Brain pericyte (primary cell): ENCODE results near the gene CDH23.

Experiments used
- DNase-seq: peaks from one replicate; pipeline ENCODE4 v3.0.0-alpha.2; 2012; ENCODE audit warnings: low read depth, low spot score

Gene CDH23

GRCh38 chr10:71638822-71639719 is 242.4 kb downstream of the CDH23 start:
- DNase-seq, result no peak

DNA sequence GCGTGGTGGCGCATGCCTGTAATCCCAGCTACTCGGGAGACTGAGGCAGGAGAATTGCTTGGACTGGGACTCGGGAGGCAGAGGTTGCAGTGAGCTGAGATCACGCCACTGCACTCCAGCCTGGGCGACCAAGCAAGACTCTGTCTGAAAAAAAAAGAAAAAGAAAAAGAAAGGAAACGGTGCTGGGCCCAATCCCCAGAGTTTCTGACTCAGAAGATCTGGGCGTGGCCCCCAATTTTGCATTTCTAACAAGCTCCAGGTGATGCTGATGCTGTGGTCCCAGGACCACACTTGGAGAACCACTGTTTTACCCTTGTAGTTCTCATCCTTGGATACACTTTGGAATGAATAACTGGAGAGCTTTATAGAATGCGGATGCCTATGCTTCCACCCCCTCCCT is 243.9 kb downstream of the CDH23 start:
- DNase-seq, result no peak

DNA sequence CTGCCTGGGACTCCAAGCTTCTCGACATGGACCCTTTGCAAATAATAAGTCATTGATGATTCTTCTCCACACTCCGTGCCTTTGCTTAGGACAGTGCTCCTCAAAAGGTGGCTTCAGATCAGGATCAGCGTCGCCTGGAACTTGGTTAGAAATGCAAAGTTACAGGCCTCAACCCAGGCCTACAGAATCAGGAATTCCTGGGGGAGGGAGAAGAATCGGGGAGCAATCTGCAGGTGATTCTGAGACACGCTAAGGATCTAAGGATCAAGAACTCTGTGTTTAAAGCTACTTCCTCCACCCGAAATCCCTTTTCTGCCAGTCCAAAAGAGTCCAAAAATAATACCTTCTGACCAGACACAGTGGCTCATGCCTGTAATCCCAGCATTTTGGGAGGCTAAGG is 244.7 kb downstream of the CDH23 start:
- no peak for DNase-seq

- DNase-seq, result no peak
Observed at GRCh38 chr10:71641986-71642385, 245.3 kb downstream of the CDH23 start.

DNA sequence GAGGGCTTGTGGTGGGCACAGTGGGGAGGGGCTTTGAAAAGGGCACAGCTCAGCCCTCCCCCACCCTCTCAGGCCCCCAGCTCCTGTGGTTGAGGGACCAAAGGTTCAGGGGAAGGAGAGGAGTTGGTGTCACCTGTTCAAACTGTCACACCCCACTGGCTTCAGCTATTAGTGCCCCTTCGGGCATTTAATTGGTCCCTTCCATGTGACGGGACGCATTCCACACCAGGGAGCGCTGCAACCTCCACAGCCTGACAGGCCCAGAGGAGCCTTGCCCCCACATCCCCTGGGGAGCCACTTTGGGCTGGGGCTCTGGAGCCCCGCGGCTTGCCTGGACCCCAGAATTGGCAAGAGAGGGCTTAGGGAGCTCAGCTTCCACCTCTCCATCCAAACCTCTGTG is 247.2 kb downstream of the CDH23 start:
- no peak for DNase-seq

- no peak for DNase-seq
Observed at GRCh38 chr10:71644307-71645180, 247.8 kb downstream of the CDH23 start.

DNA sequence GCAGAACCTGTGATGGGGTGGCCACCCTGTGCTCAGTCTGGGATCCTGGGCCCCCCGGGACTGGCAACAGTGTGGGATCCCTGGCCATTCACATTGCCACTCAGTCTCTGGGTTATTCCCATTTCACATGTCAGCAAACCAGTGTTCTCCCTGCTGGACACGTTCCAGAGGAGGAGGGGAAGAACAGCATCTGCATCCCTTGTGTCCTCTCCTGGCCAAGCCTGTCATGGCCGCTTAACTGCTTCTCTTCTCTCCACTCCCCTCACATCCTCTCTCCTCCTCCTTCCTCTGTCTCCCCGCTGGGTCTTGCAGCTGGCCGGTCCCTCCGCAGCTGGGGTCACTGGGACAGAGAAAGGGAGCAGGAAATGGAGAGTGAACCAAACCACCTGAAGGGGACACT is 248.5 kb downstream of the CDH23 start:
- no peak for DNase-seq

GRCh38 chr10:71646037-71646436 is 249.3 kb downstream of the CDH23 start:
- DNase-seq, result no peak

DNA sequence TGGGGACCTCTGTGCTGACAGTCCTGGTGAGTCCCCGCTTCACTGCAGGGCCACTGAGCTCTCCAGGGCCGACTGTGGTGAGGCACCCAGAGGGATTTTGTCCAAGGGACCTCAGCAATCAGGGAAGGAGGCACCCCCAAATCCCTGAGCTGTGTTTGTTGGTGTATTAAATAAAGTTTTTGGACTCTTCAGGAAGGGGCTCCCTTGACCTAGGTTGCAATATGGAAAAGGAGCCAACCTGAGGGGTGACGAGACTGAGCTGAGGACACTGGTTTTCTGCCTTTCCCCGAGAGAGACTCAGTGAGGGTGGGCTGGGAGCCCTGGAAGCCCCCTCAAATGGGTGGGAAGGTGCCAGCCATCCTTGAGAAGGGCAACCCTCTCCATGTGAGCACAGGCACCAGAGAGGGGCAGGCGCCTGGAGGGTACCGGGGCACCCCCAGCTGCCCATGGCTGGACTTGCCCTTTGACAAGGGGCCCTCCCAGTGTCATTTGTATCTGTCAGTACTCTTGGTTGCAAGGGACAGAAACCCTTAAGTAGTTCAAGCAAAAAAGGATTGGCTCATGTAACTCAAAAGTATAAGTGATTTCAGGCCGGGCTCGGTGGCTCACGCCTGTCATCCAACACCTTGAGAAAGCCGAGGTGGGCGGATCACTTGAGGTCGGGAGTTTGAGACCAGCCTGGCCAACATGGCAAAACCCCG is 250.0 kb downstream of the CDH23 start:
- DNase-seq, result no peak

GRCh38 chr10:71647526-71648253 is 251.0 kb downstream of the CDH23 start:
- DNase-seq, result no peak

DNA sequence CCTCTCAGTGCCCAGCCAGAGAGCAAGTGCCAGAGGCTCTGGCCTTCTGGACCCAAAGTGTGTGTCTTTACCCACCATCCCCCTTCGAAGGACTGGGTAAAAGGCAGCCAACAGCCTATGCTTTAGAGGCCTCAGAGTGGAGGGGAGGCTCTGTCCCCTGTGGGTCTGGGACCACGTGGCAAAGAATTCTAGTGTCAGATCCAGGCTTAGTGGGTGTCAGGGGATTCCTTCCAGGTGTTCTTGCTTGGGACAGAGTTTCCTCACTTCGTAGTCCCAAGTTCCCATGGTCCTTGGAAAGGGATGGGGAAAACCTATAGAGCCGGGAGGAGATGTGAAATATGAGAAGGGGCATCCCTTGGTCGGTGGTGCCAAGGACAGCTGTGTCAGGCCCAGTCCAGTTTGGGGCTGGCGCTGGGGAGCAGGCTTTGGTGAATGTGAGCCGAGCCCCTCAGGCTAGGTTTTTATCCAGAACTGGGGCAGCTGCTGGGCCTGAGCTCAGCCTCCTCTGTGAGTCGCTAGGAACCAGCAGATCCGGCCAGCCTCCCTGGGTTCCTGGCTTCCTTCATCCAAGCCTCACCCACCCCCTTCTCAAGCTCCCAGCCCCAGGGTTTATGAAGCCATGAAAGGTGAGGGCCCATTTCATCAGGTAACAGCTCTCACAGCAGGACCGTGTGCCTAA is 251.7 kb downstream of the CDH23 start:
- no peak for DNase-seq

- no peak for DNase-seq
Observed at GRCh38 chr10:71648933-71649320, 252.2 kb downstream of the CDH23 start.

GRCh38 chr10:71649631-71650030 is 252.9 kb downstream of the CDH23 start:
- DNase-seq, result no peak

GRCh38 chr10:71650397-71650796 is 253.7 kb downstream of the CDH23 start:
- DNase-seq, result no peak

- no peak for DNase-seq
Observed at GRCh38 chr10:71651428-71651827, 254.7 kb downstream of the CDH23 start.

- no peak for DNase-seq
Observed at GRCh38 chr10:71651928-71652327, 255.2 kb downstream of the CDH23 start.

DNA sequence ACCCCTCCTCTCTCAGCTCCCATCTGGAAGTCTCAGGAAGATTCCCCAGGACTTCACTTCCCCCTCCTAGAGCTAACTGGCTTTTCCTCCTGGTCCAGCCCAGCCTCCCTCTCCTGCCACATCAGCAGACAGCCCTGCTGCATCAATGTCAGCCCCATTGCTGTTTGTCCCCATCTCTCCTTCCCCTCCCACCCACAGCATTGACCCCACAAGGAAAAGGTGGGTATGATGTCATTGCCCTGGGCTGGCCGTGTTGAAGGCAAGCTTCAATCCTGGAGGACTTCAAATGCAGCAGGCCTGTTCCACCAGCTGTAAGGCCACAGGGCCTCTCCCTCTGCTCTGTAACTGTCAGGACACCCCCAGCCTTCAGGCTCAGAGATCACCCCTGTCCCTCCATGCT is 256.3 kb downstream of the CDH23 start:
- DNase-seq, result no peak

DNA sequence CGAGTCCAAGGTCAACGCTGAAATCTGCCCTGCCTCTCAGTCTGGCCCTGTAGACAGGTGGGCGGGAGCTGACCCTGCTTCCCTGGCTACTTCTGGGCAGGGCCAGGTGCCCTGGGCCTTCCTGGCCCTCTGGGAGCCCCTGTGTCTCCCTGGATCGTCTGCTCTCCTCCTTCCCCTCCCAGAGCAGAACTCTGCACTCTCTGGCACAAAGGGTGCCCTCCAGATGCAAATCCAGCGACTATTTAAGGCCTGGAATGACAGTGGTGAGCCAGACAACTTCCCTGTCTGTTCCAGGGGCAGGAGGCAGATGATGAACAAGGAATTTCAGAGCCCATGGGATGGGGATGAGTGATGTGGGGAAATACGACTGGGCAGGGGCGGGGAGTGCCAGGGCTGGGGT is 259.5 kb downstream of the CDH23 start:
- no peak for DNase-seq

GRCh38 chr10:71657604-71658466 is 261.1 kb downstream of the CDH23 start:
- no peak for DNase-seq

DNA sequence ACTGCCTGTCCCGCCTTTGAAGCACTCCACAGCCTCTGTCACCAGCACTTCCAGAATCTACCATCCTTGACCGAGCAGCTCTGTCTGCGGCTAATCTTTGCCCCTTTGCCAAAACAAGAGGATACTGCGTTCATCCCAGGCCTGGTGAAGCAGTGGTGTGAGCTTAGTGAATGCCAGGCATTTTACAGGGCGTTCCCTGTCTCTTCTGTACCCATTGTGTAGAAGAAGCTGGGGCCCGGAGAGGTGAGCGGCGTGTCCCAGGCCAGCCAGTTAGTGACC is 261.7 kb downstream of the CDH23 start:
- no peak for DNase-seq
